CD4-positive, alpha-beta T cell (primary cell): ENCODE measurements around the gene MSI2. TPM values are rescaled to one million over a fixed set of nuclear protein-coding genes. Genes with fewer than 3 reads are reported as not detected.
A peak's percentile ranks its signal among the peaks of the same experiment; 100 is the strongest.

Experiments
- ATAC-seq: fragments of 200-7000 bp; cut with Tn5 transposase; one replicate; pipeline ENCODE4 v1.10.0; 2022; ENCODE audit warnings: mild to moderate bottlenecking; ENCODE audit not compliant: poor library complexity
- CTCF ChIA-PET: fragments of 350-600 bp; sonication (Branson Sonifier 250); formaldehyde crosslinking; loops from one replicate; lab custom pipeline; 2021; ENCODE audit warnings: antibody characterized with exemption, inconsistent platforms; lab: Charles Lee
- POLR2A ChIA-PET: fragments of 350-600 bp; sonication (Branson Sonifier 250); formaldehyde crosslinking; loops from one replicate; lab custom pipeline; 2021; ENCODE audit warnings: antibody characterized with exemption, inconsistent platforms; lab: Charles Lee
- DNase-seq, 14 experiments: peaks; one replicate each; pipeline ENCODE4 v3.0.0-alpha.2; 2013 to 2020; ENCODE audit warnings: mixed read lengths in 2 of 14
- H3K27ac ChIP-seq, 2 donors: one replicate each; pipeline versions ENCODE4 v1.5.1 to v1.7.0; 2013; ENCODE audit warnings: low read length in 2 of 2, low read depth in 1 of 2, mild to moderate bottlenecking in 1 of 2
- H3K27me3 ChIP-seq, 2 experiments: 1 replicate in 1 of 2; 2 replicates in 1 of 2; pipeline versions ENCODE4 v1.6.1 to v1.7.0; 2013; ENCODE audit warnings: low read length in 2 of 2, control low read depth in 1 of 2, mild to moderate bottlenecking in 1 of 2, moderate library complexity in 1 of 2; ENCODE audit not compliant: insufficient read depth in 2 of 2, control insufficient read depth in 1 of 2
- H3K36me3 ChIP-seq: one replicate; pipeline ENCODE4 v1.6.1; 2013; ENCODE audit warnings: low read length, control low read depth; ENCODE audit not compliant: insufficient read depth
- H3K4me1 ChIP-seq: one replicate; pipeline ENCODE4 v1.6.1; 2013; ENCODE audit warnings: low read length, control low read depth; ENCODE audit not compliant: insufficient read depth
- H3K4me3 ChIP-seq: one replicate; pipeline ENCODE4 v1.5.1; 2013; ENCODE audit warnings: mild to moderate bottlenecking, low read length, moderate library complexity
- H3K9me3 ChIP-seq, 2 experiments: 1 replicate in 1 of 2; 2 replicates in 1 of 2; pipeline versions ENCODE4 v1.6.1 to v1.7.0; 2013; ENCODE audit warnings: low read length in 2 of 2, mild to moderate bottlenecking in 2 of 2, control low read depth in 1 of 2, moderate library complexity in 1 of 2; ENCODE audit not compliant: control insufficient read depth in 1 of 2, insufficient read depth in 1 of 2
- H3K27ac Mint-ChIP-seq: one replicate; pipeline ENCODE4 v1.8.0; 2020; ENCODE audit warnings: mixed read lengths
- H3K27me3 Mint-ChIP-seq: one replicate; pipeline ENCODE4 v1.8.0; 2021; ENCODE audit warnings: mixed read lengths
- H3K36me3 Mint-ChIP-seq: one replicate; pipeline ENCODE4 v1.8.0; 2021; ENCODE audit warnings: low read depth, mixed read lengths
- H3K4me1 Mint-ChIP-seq: one replicate; pipeline ENCODE4 v1.8.0; 2021; ENCODE audit warnings: low read depth, mixed read lengths
- H3K4me3 Mint-ChIP-seq: one replicate; pipeline ENCODE4 v1.8.0; 2020; ENCODE audit warnings: mild to moderate bottlenecking, mixed read lengths
- H3K9me3 Mint-ChIP-seq: one replicate; pipeline ENCODE4 v1.8.0; 2020; ENCODE audit warnings: mixed read lengths
- intact Hi-C, 2 experiments: fragments of 100-400 bp; cut with DNase I in 1 of 2; cut with micrococcal nuclease in 1 of 2; formaldehyde crosslinking; loops; one replicate each; pipeline versions ENCODE4 v1.15.1 to v1.9.0; 2023 to 2025; cut with DNase I, micrococcal nuclease
- total RNA-seq, 174 experiments: library from RNA in 2 of 174; stranded (reverse) in 2 of 174; gene quantifications; one replicate each; pipeline ENCODE4 v1.2.3 and lab custom pipeline; 2021 to 2026
- TF ChIP-seq, protein P1 (sequence below): fragments of 200-600 bp; IDR thresholded peaks from one replicate; pipeline ENCODE4 v1.8.0; 2022; ENCODE audit warnings: antibody characterized with exemption, mild to moderate bottlenecking

MSI2 gene
- total RNA-seq, 2 experiments from 2014 or later = 129 to 132 TPM

GRCh38 chr17:57609125-57609877 is 353.0 kb downstream of the MSI2 start:
- CTCF ChIA-PET = no interaction called here

GRCh38 chr17:57609878-57610270 is 353.6 kb downstream of the MSI2 start:
- TF ChIP-seq, protein P1, sequence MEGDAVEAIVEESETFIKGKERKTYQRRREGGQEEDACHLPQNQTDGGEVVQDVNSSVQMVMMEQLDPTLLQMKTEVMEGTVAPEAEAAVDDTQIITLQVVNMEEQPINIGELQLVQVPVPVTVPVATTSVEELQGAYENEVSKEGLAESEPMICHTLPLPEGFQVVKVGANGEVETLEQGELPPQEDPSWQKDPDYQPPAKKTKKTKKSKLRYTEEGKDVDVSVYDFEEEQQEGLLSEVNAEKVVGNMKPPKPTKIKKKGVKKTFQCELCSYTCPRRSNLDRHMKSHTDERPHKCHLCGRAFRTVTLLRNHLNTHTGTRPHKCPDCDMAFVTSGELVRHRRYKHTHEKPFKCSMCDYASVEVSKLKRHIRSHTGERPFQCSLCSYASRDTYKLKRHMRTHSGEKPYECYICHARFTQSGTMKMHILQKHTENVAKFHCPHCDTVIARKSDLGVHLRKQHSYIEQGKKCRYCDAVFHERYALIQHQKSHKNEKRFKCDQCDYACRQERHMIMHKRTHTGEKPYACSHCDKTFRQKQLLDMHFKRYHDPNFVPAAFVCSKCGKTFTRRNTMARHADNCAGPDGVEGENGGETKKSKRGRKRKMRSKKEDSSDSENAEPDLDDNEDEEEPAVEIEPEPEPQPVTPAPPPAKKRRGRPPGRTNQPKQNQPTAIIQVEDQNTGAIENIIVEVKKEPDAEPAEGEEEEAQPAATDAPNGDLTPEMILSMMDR = no peak
- Mint-ChIP-seq H3K9me3 (no peaks in the 10 kb centered on the region), H3K4me3 (no peak overlapping the region), H3K4me1 (peaks cover 26% of the 10 kb centered on the region), H3K36me3 (peaks cover 5% of the 10 kb centered on the region), H3K27me3 (no peaks in the 10 kb centered on the region), H3K27ac (no peak overlapping the region)
- peaks cover 60% of the 10 kb centered on the region for H3K4me1 ChIP-seq
- H3K9me3 ChIP-seq = no peaks in the 10 kb centered on the region
- DNase-seq (no peak), ATAC-seq (no peak)
- H3K27ac ChIP-seq = no peak overlapping the region
- H3K27me3 ChIP-seq = no peaks in the 10 kb centered on the region
- intact Hi-C loops = no loop called here
- H3K4me3 ChIP-seq = no peak overlapping the region
- H3K36me3 ChIP-seq = no peaks in the 10 kb centered on the region
- CTCF ChIA-PET = no interaction called here
- POLR2A ChIA-PET = no interaction called here

More at GRCh38 chr17:57609125-57609877, 353.0 kb downstream of the MSI2 start:
- ATAC-seq (no peak), DNase-seq (no peak)
- Mint-ChIP-seq H3K27me3 (no peaks in the 10 kb centered on the region), H3K36me3 (no peaks in the 10 kb centered on the region), H3K27ac (no peak overlapping the region), H3K9me3 (no peaks in the 10 kb centered on the region), H3K4me1 (peaks cover 32% of the 10 kb centered on the region), H3K4me3 (no peak overlapping the region)
- Histone ChIP-seq H3K4me1 (peaks cover 66% of the 10 kb centered on the region), H3K27me3 (no peaks in the 10 kb centered on the region), H3K36me3 (no peaks in the 10 kb centered on the region), H3K4me3 (no peak overlapping the region), H3K27ac (no peak overlapping the region), H3K9me3 (no peaks in the 10 kb centered on the region)
- TF ChIP-seq, protein P1 = no peak
- POLR2A ChIA-PET = no interaction called here
- intact Hi-C loops = no loop called here

GRCh38 chr17:57612202-57613071 is 356.1 kb downstream of the MSI2 start:
- CTCF ChIA-PET = no interaction called here
- TF ChIP-seq, protein P1 = no peak
- DNase-seq (peak in 3 of 14 experiments; percentile 64 to 83 (median 71)), ATAC-seq (peak; percentile 90)
- H3K4me3 ChIP-seq = no peak overlapping the region
- peaks cover 2% of the 10 kb centered on the region for H3K9me3 Mint-ChIP-seq
- H3K27me3 Mint-ChIP-seq = no peaks in the 10 kb centered on the region
- peak overlapping the region in 1 of 2 donors; percentile 63 for H3K27ac ChIP-seq
- no peaks in the 10 kb centered on the region for H3K9me3 ChIP-seq
- H3K4me1 ChIP-seq = peaks cover 34% of the 10 kb centered on the region
- H3K36me3 ChIP-seq = peaks cover 10% of the 10 kb centered on the region
- H3K4me1 Mint-ChIP-seq = peaks cover 10% of the 10 kb centered on the region
- intact Hi-C loops = no loop called here
- H3K36me3 Mint-ChIP-seq = peaks cover 29% of the 10 kb centered on the region
- peak overlapping the region; percentile 42 for H3K27ac Mint-ChIP-seq
- H3K27me3 ChIP-seq = no peaks in the 10 kb centered on the region
- POLR2A ChIA-PET = no interaction called here
- no peak overlapping the region for H3K4me3 Mint-ChIP-seq
